ENCODE results near the gene NUDT14. TPM values are rescaled to one million over a fixed set of nuclear protein-coding genes. Genes with fewer than 3 reads are reported as not detected.

The NUDT14 gene
- total and polyA plus RNA-seq, 2 of the 8 experiments (the other 6 are each of a cell fraction or from before 2014, with no cell fraction given): 25.5 to 33.3 TPM

GRCh38 chr14:105155681-105156413, 25.3 kb downstream of the NUDT14 start:
- Histone ChIP-seq H3K23me2 (ENCODE audit: low read depth, low read length) (0 out of 2 replicates have a peak, but pooled peaks cover 2% of the 10 kb centered on the region), H2AFZ (ENCODE audit: low read length) (no peak overlapping the region), H3K23ac (ENCODE audit: insufficient read length) (no peak overlapping the region), H2BK12ac (ENCODE audit: low read depth, low read length) (peak overlapping the region; percentile 60; the same call in 1 of the 2 replicates), H3K18ac (ENCODE audit: extremely low read depth, low read length) (no peak overlapping the region; the same call in 1 of the 2 replicates), H3K27ac (ENCODE audit: low read depth, low read length) (no peak overlapping the region), H3K27me3 (replicated peaks in 1 of 4; ENCODE audit: control insufficient read depth in 3 of 4, extremely low read depth in 1 of 4, insufficient read depth in 3 of 4, low read length in 3 of 4) (no peaks in the 10 kb centered on the region), H3K4ac (replicated peaks; ENCODE audit: insufficient read length, low read depth, low read length) (no peak overlapping the region), H3K4me2 (ENCODE audit: insufficient read depth in 1 of 2, low read depth in 2 of 2, low read length in 2 of 2) (no peak overlapping the region), H3K9ac (replicated peaks in 1 of 4; ENCODE audit: extremely low read depth in 1 of 4, low read depth in 3 of 4, low read length in 3 of 4) (no peak overlapping the region), H3K36me3 (ENCODE audit: control insufficient read depth in 2 of 4, insufficient read depth in 4 of 4, low read length in 3 of 4) (no peaks in the 10 kb centered on the region), H3K4me1 (replicated peaks in 1 of 4; ENCODE audit: control insufficient read depth in 3 of 4, insufficient read depth in 4 of 4, low read length in 3 of 4) (peaks cover 0 to 6% (median 0%) of the 10 kb centered on the region in 4 experiments; a peak in 4 of 7 replicates), H2BK15ac (ENCODE audit: low read length) (peak overlapping the region; percentile 46; the same call in 1 of the 2 replicates), H2AK5ac (ENCODE audit: low read depth, low read length) (no peak overlapping the region), H2BK20ac (ENCODE audit: low read length) (no peak overlapping the region), H3K79me2 (ENCODE audit: control insufficient read depth in 1 of 2, insufficient read depth in 2 of 2, low read length in 2 of 2) (no peaks in the 10 kb centered on the region), H2BK5ac (ENCODE audit: low read depth, low read length) (no peak overlapping the region), H4K91ac (replicated peaks; ENCODE audit: insufficient read length, low read length) (peak overlapping the region; percentile 27), H4K5ac (ENCODE audit: insufficient read length, low read depth, low read length) (no peak overlapping the region), H4K8ac (ENCODE audit: extremely low read depth, insufficient read depth, low read length) (peak overlapping the region; percentile 57; the same call in 1 of the 2 replicates), H3K9me3 (ENCODE audit: insufficient read depth in 2 of 2, low read depth in 1 of 2, low read length in 1 of 2) (no peaks in the 10 kb centered on the region), H4K20me1 (replicated peaks in 1 of 2; ENCODE audit: control insufficient read depth in 1 of 2, insufficient read depth in 2 of 2, low read length in 2 of 2) (peaks cover 0 to 2% of the 10 kb centered on the region in 2 experiments), H3K14ac (ENCODE audit: insufficient read length) (no peak overlapping the region), H2BK120ac (replicated peaks; ENCODE audit: low read depth, low read length) (no peak overlapping the region), H3K79me1 (ENCODE audit: low read depth, low read length) (no peaks in the 10 kb centered on the region), H3K4me3 (ENCODE audit: extremely low read depth in 1 of 4, insufficient read depth in 2 of 4, low read depth in 3 of 4, low read length in 4 of 4) (no peak overlapping the region), H3K56ac (replicated peaks; ENCODE audit: insufficient read length, low read depth, low read length) (peak overlapping the region; percentile 46)
- POLR2A ChIA-PET (ENCODE audit: partially characterized antibody): no interaction called here
- FAIRE-seq: no peak
- no peak for DNase-seq (ENCODE audit: low read depth in 1 of 2, low spot score in 2 of 2)
- CTCF ChIA-PET (ENCODE audit: partially characterized antibody): interaction anchor here (1.0 to 2.6 kb wide), 8 partner anchors 8 to 180 kb away, joined by 3 to 12 read pairs (median 4); partner anchors contain the start of gene JAG2
- WGBS, 2 experiments (ENCODE audit: extremely low coverage in 1 of 2, insufficient coverage in 1 of 2, insufficient read length in 1 of 2, insufficient replicate concordance in 2 of 2, low coverage in 1 of 2, low lambda C conversion rate in 2 of 2, missing lambda C conversion rate in 1 of 2): 90% methylated on average over 37 of the region's 48 CpGs; no CpG with 5 or more reads in 1 of the 2 experiments
- TF ChIP-seq CEBPB (IDR thresholded peaks at IDR 0.05; ENCODE audit: low read depth, low read length) (no peak), ATF3 (IDR thresholded peaks at IDR 0.05; ENCODE audit: insufficient read depth, low read depth, low read length) (no peak), TBP (IDR thresholded peaks at IDR 0.05; ENCODE audit: low read depth, low read length) (no peak), E2F6 (IDR thresholded peaks at IDR 0.05) (no peak), SIRT6 (IDR thresholded peaks at IDR 0.05; ENCODE audit: low read length) (no peak), JUN (IDR thresholded peaks at IDR 0.05; ENCODE audit: low read depth, low read length) (no peak), SP4 (IDR thresholded peaks at IDR 0.05; ENCODE audit: low read length) (no peak), EZH2 (IDR thresholded peaks at IDR 0.05; ENCODE audit: low read depth, low read length, severe bottlenecking) (no peak), GABPA (IDR thresholded peaks at IDR 0.05; ENCODE audit: borderline replicate concordance, insufficient read depth, low read length) (no peak; the same call in 1 of the 2 replicates), NANOG (IDR thresholded peaks at IDR 0.05; ENCODE audit: insufficient read depth, low read depth, low read length, poor library complexity, severe bottlenecking) (no peak), SRF (IDR thresholded peaks at IDR 0.05; ENCODE audit: low read depth, low read length) (no peak)
